Pancreas (tissue), 10 donors: ENCODE measurements around the gene KCNQ5. TPM values are rescaled to one million over a fixed set of nuclear protein-coding genes. Genes with fewer than 3 reads are reported as not detected.

ENCODE experiments used
- ATAC-seq, 4 donors: fragments of 200-7000 bp; cut with Tn5 transposase; one replicate each; pipeline versions ENCODE4 v1.8.0 to v1.9.1; 2020; ENCODE audit warnings: mild to moderate bottlenecking in 4 of 4, moderate library complexity in 4 of 4
- DNase-seq, 6 donors: peaks; one replicate each; pipeline ENCODE4 v3.0.0-alpha.2; 2020
- FAIRE-seq: peaks from 2 replicates; lab custom pipeline; 2012; peaks lifted over from hg19 to GRCh38; lab: Jason Lieb, UNC
- H3K27ac ChIP-seq, 4 donors: fragments of 200-600 bp; sonication (generic); 1 replicate in 3 of 4; 2 replicates in 1 of 4; pipeline versions ENCODE4 v1.5.0 to v1.8.0; 2020
- H3K27me3 ChIP-seq, 4 donors: fragments of 200-600 bp; one replicate each; pipeline ENCODE4 v1.8.0; 2021
- H3K36me3 ChIP-seq, 3 donors: fragments of 200-600 bp; sonication (generic) in 1 of 3; one replicate each; pipeline versions ENCODE4 v1.5.0 to v1.8.0; 2020 to 2021
- H3K4me1 ChIP-seq, 3 donors: fragments of 200-600 bp; one replicate each; pipeline ENCODE4 v1.8.0; 2021
- H3K4me3 ChIP-seq, 4 donors: fragments of 200-600 bp; sonication (generic) in 2 of 4; one replicate each; pipeline versions ENCODE4 v1.5.0 to v1.8.0; 2020 to 2021
- H3K9me3 ChIP-seq, 4 donors: fragments of 200-600 bp; one replicate each; pipeline ENCODE4 v1.8.0; 2021
- CTCF ChIP-seq, 4 donors: fragments of 200-600 bp; sonication (generic) in 3 of 4; IDR thresholded peaks; one replicate each; pipeline versions ENCODE4 v1.5.0 to v1.8.0; 2021; ENCODE audit warnings: antibody characterized with exemption in 4 of 4
- WGBS, 2 donors: extraction: QIAGEN DNeasy Blood & Tissue Kit; methylation state at CpG; one replicate each; pipeline ENCODE4 v1.1.7; 2013; 5-methylcytosine and 5-hydroxymethylcytosine counted together
- intact Hi-C, 3 donors: fragments of 100-400 bp; cut with DNase I; formaldehyde crosslinking; loops; one replicate each; pipeline versions ENCODE4 v1.11.1 to v1.14.2; 2022
- polyA plus RNA-seq, 2 donors: library from polyadenylated mRNA; stranded (reverse); fragments of 200-250 nt; gene quantifications; one replicate each; pipeline ENCODE4 v1.2.3, GENCODE V29; 2013
- total RNA-seq, 6 donors: library from RNA; stranded (reverse); fragmentation: NEBNext Ultra II Directional in 4 of 6; extraction: Animal tissue kit (Norgen Biotek cat#: 25700) in 4 of 6; gene quantifications; one replicate each; pipeline versions ENCODE4 v1.2.1 to v1.2.4, GENCODE V29; 2021 to 2023
- donor health status: healthy with polysubstance abuse.
- donor health status: DM: no; HTN: no; CAD: no; lungs with moderate emphysema.
- donor health status: DM: no; HTN: no; CAD: no.
- donor health status: control.
- donor health status: control.
- donor health status: Bipolar disorder and iron deficiency.
- donor health status: DM: yes; HTN: yes; CAD: no.
- donor health status: DM: no; HTN: no; CAD: no.
- donor health status: DM: no; HTN: no; CAD: no.
- donor health status: DM: yes; HTN: yes; CAD: no.

Gene KCNQ5
- total and polyA plus RNA-seq, 8 donors, result 0.03 to 1.1 (median 0.13) TPM

- WGBS, 2 donors, result 75 to 80% methylated on average over 4 of the region's 4 CpGs
- Histone ChIP-seq H3K27ac (no peak overlapping the region), H3K4me3 (no peak overlapping the region), H3K36me3 (no peaks in the 10 kb centered on the region), H3K9me3 (no peaks in the 10 kb centered on the region), H3K4me1 (no peaks in the 10 kb centered on the region), H3K27me3 (no peaks in the 10 kb centered on the region)
- ATAC-seq, result no peak
- DNase-seq, result no peak
- no peak for TF ChIP-seq CTCF (IDR thresholded peaks at IDR 0.05)
- intact Hi-C loops, result no loop called here
- no peak for FAIRE-seq
Measured at GRCh38 chr6:72810571-72811280, 188.9 kb downstream of the KCNQ5 start.

- intact Hi-C loops, result no loop called here
- DNase-seq (no peak), ATAC-seq (no peak), FAIRE-seq (no peak)
- no peaks in the 10 kb centered on the region for H3K9me3 ChIP-seq
- H3K4me1 ChIP-seq, result no peaks in the 10 kb centered on the region
- no peak for TF ChIP-seq CTCF (IDR thresholded peaks at IDR 0.05)
- no peaks in the 10 kb centered on the region for H3K36me3 ChIP-seq
- 52 to 59% methylated on average over 6 of the region's 6 CpGs for WGBS, 2 donors
- no peaks in the 10 kb centered on the region for H3K27me3 ChIP-seq
- H3K27ac ChIP-seq, result no peak overlapping the region
- no peak overlapping the region for H3K4me3 ChIP-seq
Measured at GRCh38 chr6:72811971-72812421, 190.1 kb downstream of the KCNQ5 start.

GRCh38 chr6:72813807-72814596, 192.1 kb downstream of the KCNQ5 start:
- no peak for FAIRE-seq
- 77 to 85% methylated on average over 7 of the region's 7 CpGs for WGBS, 2 donors

GRCh38 chr6:72816022-72816421, 194.2 kb downstream of the KCNQ5 start:
- ATAC-seq (no peak), DNase-seq (no peak), FAIRE-seq (no peak)
- no peaks in the 10 kb centered on the region for H3K9me3 ChIP-seq
- H3K27ac ChIP-seq, result no peak overlapping the region
- no peak overlapping the region for H3K4me3 ChIP-seq
- no peaks in the 10 kb centered on the region for H3K4me1 ChIP-seq
- H3K27me3 ChIP-seq, result no peaks in the 10 kb centered on the region
- 93 to 97% methylated on average over 1 of the region's 1 CpG for WGBS, 2 donors
- intact Hi-C loops, result no loop called here
- no peak for TF ChIP-seq CTCF (IDR thresholded peaks at IDR 0.05)
- no peaks in the 10 kb centered on the region for H3K36me3 ChIP-seq

More at GRCh38 chr6:72813807-72814596, 192.1 kb downstream of the KCNQ5 start:
- DNase-seq, result no peak
- no peak overlapping the region for H3K27ac ChIP-seq
- H3K36me3 ChIP-seq, result no peaks in the 10 kb centered on the region
- no peaks in the 10 kb centered on the region for H3K27me3 ChIP-seq
- no peak overlapping the region for H3K4me3 ChIP-seq
- ATAC-seq, result no peak
- intact Hi-C loops, result no loop called here
- no peak for TF ChIP-seq CTCF (IDR thresholded peaks at IDR 0.05)
- no peaks in the 10 kb centered on the region for H3K4me1 ChIP-seq
- H3K9me3 ChIP-seq, result no peaks in the 10 kb centered on the region
